GM18508 (cell line): Measurements from ENCODE around the gene SORCS2.

Experiments used
- ATAC-seq: cut with Tn5 transposase; IDR thresholded peaks from one replicate; pipeline ENCODE4 v1.9.1; 2021; ENCODE audit warnings: moderate number of reproducible peaks; ENCODE audit not compliant: insufficient read depth, unreplicated experiment

The SORCS2 gene

GRCh38 chr4:7629501-7630254 is 437.3 kb downstream of the SORCS2 start:
- ATAC-seq: no peak

DNA sequence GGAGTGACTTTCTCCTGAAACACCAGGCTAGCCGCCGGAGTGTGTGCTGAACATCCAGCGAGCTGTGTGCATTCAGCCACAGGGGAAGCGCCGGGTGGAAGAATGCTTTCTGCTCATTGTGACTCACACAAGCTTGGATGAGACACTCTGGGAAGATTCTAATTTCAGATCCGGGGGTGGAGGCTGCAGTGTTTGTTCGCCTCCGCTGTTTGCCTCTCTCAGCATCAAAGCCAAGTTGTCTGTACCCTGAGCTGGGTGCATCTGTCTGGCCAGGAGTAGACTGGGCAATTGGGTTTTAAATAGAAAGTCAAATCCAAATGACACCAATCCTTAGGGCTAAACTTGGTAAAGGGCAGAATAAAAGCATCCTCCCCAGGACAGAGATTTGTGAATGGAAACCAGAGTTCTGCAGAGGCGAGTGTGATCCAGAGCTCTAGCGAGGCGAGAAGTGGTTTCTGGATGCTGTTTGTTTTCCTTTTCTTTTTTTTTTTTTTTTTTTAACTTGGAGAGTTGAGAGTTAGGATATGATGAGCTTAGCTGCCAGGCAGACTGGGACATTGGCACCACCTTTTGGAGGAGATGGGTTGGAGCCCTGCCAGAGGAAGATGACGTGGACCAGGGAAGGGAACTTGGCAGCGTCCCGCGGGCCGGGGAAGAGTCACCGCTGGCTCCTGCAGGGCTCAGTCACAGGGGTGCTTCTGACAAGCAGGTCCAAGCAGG is 438.4 kb downstream of the SORCS2 start:
- no peak for ATAC-seq

DNA sequence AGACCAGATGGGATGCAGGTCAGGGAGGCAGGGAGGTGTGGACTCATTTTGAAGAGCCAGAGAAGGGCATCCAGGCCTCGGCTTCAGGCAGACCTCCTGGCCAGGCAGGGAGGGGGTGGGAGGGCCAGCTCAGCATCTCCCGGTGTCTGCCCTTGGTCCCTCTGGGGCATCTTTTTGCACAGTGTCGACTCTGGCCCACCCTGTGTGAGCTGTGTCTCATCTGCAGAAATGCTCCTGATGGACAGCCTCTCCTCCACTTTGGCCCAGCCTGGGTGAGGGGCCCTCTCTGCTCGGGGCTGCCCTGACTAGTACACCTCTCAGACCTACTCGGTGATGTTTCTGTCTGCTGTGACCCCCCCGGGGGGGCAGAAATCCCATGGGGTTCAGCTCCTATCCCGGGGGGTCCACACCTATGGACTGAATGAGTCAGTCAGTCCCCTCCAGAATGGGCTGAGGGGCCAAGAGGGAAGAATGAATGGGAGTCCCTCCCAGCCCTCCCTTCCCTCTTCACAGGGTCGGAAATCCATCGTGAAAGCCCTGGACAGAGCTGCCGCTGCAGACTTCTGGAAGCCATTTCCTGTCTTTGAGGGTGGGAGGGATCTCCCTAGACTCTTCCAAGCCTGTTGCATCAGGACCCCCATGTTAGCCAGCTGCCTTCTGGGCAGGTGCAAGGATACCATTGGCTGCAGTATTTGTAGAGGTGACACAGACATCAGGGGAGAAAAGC is 439.1 kb downstream of the SORCS2 start:
- no peak for ATAC-seq

- no peak for ATAC-seq
These were observed 440.0 kb downstream of the SORCS2 start for GRCh38 chr4:7632341-7632740.

- no peak for ATAC-seq
These were observed 440.6 kb downstream of the SORCS2 start for GRCh38 chr4:7632971-7633370.

DNA sequence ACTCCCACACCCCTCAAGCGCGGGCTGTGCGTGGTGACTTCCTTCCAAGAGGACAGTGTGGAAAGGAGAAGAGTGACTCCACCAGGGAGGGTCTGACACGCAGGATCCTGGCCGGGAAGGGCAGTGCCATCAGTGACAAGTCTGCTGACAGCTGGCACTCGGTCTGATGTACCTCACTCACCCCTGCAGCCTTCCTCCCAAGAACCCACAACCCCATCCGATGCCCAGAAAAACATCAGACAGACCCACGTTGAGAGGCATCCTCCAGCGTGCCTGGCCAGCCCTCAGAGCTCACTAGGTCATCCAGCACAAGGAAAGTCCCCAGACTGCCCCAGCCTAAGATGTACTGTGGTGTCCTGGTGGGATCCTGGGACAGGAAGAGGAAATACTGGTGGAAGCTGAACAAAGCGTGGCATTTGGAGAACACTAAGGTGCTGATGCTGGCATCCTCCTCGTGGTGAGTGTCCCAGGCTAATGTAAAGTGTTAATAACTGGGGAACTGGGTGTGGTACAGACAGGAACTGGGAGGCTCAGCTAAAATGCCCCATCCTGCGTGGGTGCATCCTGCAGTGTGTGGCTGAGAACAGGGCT is 442.4 kb downstream of the SORCS2 start:
- ATAC-seq: no peak

GRCh38 chr4:7635445-7636239 is 443.3 kb downstream of the SORCS2 start:
- no peak for ATAC-seq

DNA sequence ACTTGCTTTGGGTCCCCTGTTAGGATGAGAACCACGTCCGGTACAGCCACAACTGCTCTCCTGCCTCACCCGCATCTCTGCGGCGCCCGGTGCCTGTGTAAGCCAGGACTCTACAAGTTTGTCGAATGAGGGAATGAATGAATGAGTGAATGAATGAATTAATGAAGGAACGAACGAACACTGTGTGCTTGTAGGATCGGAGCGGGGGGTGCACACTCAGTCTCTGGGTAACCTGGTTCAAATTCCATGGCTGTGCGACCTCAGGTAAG is 443.8 kb downstream of the SORCS2 start:
- no peak for ATAC-seq

DNA sequence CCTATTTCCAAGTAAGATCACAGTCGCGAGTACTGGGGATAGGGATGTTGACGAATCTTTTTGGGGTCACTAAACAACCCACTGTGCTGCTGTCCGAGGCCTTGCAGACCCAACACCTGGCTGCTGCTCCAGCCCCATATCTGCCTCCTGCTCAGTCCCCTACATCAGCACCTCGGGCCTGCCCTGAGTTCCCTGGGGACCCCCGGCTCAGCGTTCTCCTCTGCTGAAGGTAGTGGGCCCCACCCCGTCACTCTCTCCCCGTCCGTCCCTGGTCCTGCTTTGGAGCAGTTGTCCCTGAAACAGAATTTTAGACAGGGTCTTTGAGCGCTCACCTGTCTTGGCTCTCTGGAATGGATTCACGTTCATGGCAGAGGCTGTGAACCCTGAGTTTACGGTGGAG is 444.8 kb downstream of the SORCS2 start:
- no peak for ATAC-seq

DNA sequence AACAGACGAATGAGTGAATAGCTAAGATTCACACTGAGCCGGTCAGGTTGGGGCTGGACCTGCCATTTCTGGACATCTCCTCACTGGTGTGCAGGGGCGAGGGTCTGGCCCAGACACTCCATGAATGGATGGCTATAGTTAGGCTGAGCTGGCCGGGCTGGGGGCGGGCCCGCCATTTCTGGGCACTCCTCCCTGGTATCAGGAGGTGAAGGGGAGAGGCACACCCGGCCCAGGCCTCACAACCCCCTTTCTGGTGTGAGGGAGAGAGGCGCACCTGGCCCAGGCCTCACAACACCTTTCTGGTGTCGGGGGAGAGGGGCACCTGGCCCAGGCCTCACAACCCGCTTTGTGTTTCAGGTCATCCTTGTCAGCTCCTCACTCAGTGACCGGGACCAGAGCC is 445.6 kb downstream of the SORCS2 start:
- no peak for ATAC-seq

- ATAC-seq: no peak
These were observed 446.2 kb downstream of the SORCS2 start for GRCh38 chr4:7638489-7638888.

- no peak for ATAC-seq
These were observed 446.8 kb downstream of the SORCS2 start for GRCh38 chr4:7638984-7639789.

- ATAC-seq: no peak
These were observed 447.8 kb downstream of the SORCS2 start for GRCh38 chr4:7640136-7640535.

DNA sequence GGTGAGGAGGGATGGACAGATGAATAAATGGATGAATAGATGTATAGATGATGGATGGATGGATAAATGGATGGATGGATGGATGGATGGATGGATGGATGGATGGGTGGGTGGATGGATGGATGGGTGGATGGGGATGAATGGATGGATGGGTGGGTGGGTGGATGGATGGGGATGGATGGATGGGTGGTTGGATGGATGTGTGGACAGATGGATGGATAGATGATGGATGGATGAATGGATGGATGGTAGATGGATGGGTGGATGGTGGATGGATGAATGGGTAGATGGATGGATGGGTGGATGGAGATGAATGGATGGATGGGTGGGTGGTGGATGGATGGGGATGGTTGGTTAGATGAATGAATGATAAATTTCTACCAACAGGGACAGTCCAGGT is 449.4 kb downstream of the SORCS2 start:
- ATAC-seq: no peak

- no peak for ATAC-seq
These were observed 450.6 kb downstream of the SORCS2 start for GRCh38 chr4:7642741-7643458.

DNA sequence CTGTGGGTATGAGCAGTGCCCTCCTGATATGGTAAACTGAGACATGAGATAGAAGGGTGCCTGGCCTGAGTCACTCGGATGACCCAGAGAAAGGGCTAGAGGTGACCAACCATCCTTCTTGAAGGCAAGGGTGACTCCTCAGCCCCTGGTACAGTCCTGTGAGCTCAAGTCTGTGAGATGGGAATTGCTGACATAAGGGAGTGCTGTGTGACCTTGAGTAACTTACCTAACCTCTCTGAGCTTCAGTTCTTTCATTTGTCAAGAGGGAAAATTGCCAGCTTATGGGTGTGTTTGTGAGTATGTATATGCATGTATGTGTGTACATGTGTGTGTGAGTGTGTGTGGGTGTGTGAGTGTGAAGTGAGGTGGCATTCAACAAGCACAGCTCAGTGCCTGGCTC is 452.8 kb downstream of the SORCS2 start:
- ATAC-seq: no peak

DNA sequence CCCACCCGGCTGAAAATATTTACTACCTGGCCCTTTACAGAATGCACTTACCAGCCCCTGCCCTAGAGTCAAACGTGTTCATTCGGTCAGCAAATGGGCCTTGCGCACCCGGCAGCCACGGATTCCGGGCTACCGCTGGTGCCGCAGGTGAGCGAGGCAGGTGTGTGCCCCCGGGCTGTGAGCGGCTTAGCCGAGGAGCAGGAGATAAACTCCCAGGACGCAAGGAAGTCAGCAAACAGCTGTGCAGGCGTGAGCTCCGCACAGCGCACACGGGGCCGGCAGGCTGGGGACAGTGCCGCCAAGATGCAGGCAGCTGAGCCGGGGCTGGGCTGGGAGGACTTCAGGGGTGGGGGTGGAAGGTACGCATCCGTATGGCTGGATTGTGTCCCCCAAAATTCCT is 453.6 kb downstream of the SORCS2 start:
- no peak for ATAC-seq

DNA sequence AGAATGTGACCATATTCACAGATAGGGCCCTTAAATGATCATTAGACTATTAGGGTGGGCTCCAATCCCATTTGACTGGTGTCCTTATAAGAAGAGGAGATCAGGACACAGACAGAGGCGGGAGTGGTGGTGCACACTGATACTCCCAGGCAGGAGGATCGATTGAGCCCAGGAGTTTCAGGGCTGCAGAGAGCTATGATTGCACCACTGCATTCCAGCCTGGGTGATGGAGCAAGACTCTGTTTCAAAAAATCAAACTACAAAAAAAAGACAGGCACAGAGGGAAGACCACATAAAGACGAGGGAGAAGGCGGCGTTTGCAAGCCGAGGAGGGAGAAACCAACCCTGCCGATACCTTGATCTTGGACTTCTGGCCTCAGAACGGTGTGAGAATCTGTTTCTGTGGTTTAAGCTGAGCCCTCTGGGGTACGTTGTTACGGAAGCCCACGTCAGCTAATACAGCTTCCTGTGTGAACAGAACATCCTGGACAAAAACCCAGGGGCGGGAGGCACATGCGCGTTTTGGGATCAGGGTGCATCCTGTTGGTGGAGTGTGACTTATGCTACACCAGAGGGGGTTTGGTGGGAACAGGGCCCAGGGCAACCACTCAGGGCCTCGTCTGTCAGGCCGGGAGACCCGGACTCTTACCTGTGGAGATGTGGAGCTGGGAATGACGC is 454.2 kb downstream of the SORCS2 start:
- ATAC-seq: no peak
